Body of pancreas (tissue), 4 donors: Measurements from ENCODE around the gene PLXNB1. TPM values are rescaled to one million over a fixed set of nuclear protein-coding genes. Genes with fewer than 3 reads are reported as not detected.

Experiments used
- ATAC-seq: fragments of 150-250 bp; one replicate; pipeline ENCODE4 v1.9.1; 2016
- DNase-seq, 4 donors: peaks; one replicate each; pipeline ENCODE4 v3.0.0-alpha.2; 2019
- H3K27ac ChIP-seq, 4 donors: fragments of 200-600 bp; sonication (generic); 1 replicate in 3 of 4; 2 replicates in 1 of 4; pipeline versions ENCODE4 v1.5.1 to v1.6.1; 2016 to 2019; ENCODE audit warnings: mild to moderate bottlenecking in 1 of 4, mixed read lengths in 1 of 4, moderate library complexity in 1 of 4
- H3K27me3 ChIP-seq, 2 donors: fragments of 200-600 bp; sonication (generic); one replicate each; pipeline ENCODE4 v1.6.0; 2016; ENCODE audit warnings: mild to moderate bottlenecking in 1 of 2
- H3K36me3 ChIP-seq, 2 donors: fragments of 200-600 bp; sonication (generic); replicated peaks in 1 of 2; 2 replicates each; pipeline ENCODE4 v1.5.1; 2016; ENCODE audit warnings: low read depth in 2 of 2; ENCODE audit not compliant: insufficient read depth in 1 of 2
- H3K4me1 ChIP-seq: fragments of 200-600 bp; sonication (generic); one replicate; pipeline ENCODE4 v1.6.0; 2016
- H3K4me3 ChIP-seq, 2 donors: fragments of 200-600 bp; sonication (generic); 1 replicate in 1 of 2; 2 replicates in 1 of 2; pipeline ENCODE4 v1.5.1; 2016 to 2019
- H3K9me3 ChIP-seq, 3 donors: fragments of 200-600 bp; sonication (generic); 1 replicate in 2 of 3; 2 replicates in 1 of 3; pipeline ENCODE4 v1.5.1; 2016
- POLR2A ChIP-seq, 3 donors: fragments of 450-650 bp; IDR thresholded peaks; one replicate each; pipeline ENCODE4 v1.6.1; 2016; ENCODE audit warnings: antibody characterized with exemption in 3 of 3, mild to moderate bottlenecking in 2 of 3
- WGBS, 2 donors: methylation state at CpG; one replicate each; pipeline ENCODE4 v1.1.5; 2017; 5-methylcytosine and 5-hydroxymethylcytosine counted together
- intact Hi-C: fragments of 100-400 bp; cut with DNase I; formaldehyde crosslinking; loops from one replicate; pipeline ENCODE4 v1.15.1; 2023
- total RNA-seq, 2 donors: library from RNA; depleted of rRNA; stranded (reverse); fragments of >200 nt; gene quantifications; one replicate each; pipeline ENCODE4 v1.1.0, GENCODE V29; 2016
- TF ChIP-seq, protein P1 (sequence below), 7 experiments: fragments of 450-650 bp in 4 of 7; fragments of 200-600 bp in 3 of 7; sonication (generic) in 3 of 7; IDR thresholded peaks; one replicate each; pipeline ENCODE4 v1.5.1; 2016 to 2019; ENCODE audit warnings: antibody characterized with exemption in 7 of 7

The PLXNB1 gene
- total RNA-seq, 2 donors from 2014 or later, result 118 to 311 TPM

DNA sequence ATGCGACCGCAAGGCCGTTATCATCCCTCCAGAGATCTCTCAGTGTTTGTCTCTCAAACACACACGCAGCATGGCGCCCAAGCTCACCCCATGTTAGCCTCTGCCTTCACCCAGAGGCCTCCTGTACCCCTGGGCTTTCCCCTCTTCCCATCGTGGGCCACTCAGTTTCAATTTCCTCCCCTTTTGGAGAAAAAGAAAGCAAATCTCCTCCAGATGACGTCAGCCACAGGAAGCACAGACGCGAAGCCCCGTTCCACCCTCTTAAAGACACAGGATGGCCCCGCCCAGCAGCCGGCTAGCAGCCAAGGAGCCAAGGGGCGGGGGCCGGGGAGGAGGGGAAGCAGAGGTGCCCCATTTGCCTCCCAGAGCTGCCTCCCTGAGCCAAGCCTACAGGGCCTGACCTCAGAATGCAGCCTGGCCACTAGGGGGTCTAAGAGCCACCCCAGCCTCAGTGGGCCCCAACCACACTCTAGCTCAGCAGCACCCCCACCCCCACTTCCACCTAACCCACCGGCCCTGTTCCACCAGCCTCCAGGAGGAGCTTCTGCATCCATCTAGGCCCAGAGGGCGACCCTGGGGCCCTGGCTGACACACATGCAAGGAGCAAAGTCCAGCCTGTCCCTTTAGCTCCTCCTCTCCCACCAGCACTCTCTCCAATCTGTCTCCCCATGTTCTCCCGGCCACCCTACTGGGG is 43.2 kb upstream of the PLXNB1 start:
- no peaks in the 10 kb centered on the region for H3K27me3 ChIP-seq
- WGBS, 2 donors, result 2 to 3% methylated on average over 6 to 17 of the region's 17 CpGs
- H3K27ac ChIP-seq, result peak overlapping the region; percentile 93 to 98 (median 96)
- H3K36me3 ChIP-seq, result peaks cover 0 to 2% of the 10 kb centered on the region in 2 donors
- intact Hi-C loops, result no loop called here
- peak overlapping the region; percentile 42 to 79 for H3K4me3 ChIP-seq
- peaks cover 50% of the 10 kb centered on the region for H3K4me1 ChIP-seq
- ATAC-seq (peak; percentile 88), DNase-seq (peak; percentile 86 to 94 (median 92))
- peak; percentile 40 to 79 (median 78) for TF ChIP-seq POLR2A (IDR thresholded peaks at IDR 0.05)
- TF ChIP-seq, protein P1, sequence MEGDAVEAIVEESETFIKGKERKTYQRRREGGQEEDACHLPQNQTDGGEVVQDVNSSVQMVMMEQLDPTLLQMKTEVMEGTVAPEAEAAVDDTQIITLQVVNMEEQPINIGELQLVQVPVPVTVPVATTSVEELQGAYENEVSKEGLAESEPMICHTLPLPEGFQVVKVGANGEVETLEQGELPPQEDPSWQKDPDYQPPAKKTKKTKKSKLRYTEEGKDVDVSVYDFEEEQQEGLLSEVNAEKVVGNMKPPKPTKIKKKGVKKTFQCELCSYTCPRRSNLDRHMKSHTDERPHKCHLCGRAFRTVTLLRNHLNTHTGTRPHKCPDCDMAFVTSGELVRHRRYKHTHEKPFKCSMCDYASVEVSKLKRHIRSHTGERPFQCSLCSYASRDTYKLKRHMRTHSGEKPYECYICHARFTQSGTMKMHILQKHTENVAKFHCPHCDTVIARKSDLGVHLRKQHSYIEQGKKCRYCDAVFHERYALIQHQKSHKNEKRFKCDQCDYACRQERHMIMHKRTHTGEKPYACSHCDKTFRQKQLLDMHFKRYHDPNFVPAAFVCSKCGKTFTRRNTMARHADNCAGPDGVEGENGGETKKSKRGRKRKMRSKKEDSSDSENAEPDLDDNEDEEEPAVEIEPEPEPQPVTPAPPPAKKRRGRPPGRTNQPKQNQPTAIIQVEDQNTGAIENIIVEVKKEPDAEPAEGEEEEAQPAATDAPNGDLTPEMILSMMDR (IDR thresholded peaks at IDR 0.05), result peak in 6 of 7 experiments; percentile 23 to 57 (median 44)
- H3K9me3 ChIP-seq, result no peaks in the 10 kb centered on the region

DNA sequence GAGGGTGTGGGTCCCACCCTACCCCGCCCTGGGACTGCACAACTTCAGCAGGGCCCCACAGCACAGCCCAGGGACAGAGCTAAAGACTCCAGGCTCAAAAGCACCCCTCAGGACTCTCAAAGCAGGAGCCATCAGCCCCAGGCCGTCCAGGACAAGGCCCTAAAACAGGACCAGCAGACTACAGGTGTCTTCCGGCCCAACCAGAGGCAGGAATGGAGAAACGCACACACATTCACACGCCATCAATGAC is 42.7 kb upstream of the PLXNB1 start:
- WGBS, 2 donors, result 0 to 20% methylated on average over 1 to 5 of the region's 5 CpGs
- Histone ChIP-seq H3K4me1 (peaks cover 54% of the 10 kb centered on the region), H3K27ac (peak overlapping the region; percentile 93 to 98 (median 96)), H3K36me3 (peaks cover 0 to 2% of the 10 kb centered on the region in 2 donors), H3K9me3 (no peaks in the 10 kb centered on the region), H3K4me3 (peak overlapping the region; percentile 42 to 79), H3K27me3 (no peaks in the 10 kb centered on the region)
- intact Hi-C loops, result no loop called here
- ATAC-seq (peak; percentile 31), DNase-seq (no peak)
- TF ChIP-seq, protein P1 (IDR thresholded peaks at IDR 0.05), result no peak
- TF ChIP-seq POLR2A (IDR thresholded peaks at IDR 0.05), result no peak

DNA sequence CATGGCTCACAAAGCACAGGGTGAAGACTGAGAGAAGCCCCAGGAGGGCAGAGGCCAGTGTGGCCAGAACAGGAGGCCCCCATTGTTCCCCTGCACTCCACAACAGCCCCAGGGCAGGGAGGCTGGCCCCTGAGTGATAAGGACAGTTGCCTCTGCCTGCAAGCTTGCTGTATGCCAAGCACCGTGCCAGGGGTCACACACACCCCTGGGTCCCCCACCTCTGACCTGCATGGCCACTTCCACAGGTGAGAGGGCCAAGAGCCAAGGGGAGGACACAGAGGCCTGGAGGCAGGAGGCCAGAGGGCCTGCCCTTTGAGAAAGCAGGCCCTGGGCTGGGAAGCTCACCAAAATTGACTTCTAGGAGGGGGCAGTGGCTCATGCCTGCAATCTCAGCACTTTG is 40.4 kb upstream of the PLXNB1 start:
- no peak for ATAC-seq

DNA sequence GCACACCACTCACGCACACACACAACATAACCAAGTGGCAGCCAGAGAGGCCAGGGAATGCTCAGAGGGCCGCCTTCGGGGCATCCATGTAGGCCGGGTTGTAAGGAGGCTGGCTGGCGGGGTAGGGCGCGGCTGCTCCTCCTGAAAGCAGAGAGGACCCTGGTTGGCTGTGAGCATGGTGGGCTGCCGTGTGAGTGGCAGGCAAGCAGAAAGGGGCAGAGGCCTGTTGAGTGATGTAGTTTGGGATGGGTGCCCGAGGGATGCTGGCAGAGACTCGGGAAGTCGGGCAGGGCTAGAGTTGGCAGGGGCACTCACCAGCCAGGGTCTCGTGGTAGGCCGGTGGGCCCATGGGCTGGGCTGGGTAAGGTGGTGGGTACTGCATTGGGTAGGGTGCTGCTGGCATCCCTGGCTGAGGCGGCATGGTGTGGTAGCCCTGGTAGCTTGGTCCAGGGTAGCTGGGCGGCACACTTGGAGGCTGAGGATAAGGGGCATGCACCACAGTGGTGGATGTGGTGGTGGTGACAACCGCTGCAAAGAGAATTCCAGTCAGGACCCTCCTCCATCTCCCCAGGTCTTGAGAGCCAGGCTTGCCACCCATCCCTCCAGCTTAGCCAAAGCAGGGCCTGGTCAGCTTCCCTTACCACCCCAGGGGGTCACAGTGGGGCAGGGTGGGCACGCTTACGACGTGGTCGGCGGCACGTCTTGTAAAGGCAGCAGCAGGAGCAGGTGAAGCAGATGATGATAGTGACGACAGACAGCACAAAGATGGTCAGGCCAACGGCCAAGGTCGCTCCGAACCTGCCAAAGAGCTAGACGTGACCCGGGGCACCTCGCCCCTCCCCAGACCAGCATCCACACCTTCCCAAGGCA is 39.4 kb upstream of the PLXNB1 start:
- H3K4me3 ChIP-seq, result no peak overlapping the region
- TF ChIP-seq, protein P1 (IDR thresholded peaks at IDR 0.05), result no peak
- TF ChIP-seq POLR2A (IDR thresholded peaks at IDR 0.05), result no peak
- peaks cover 78% of the 10 kb centered on the region for H3K4me1 ChIP-seq
- no peaks in the 10 kb centered on the region for H3K9me3 ChIP-seq
- peaks cover 0 to 2% of the 10 kb centered on the region in 2 donors for H3K36me3 ChIP-seq
- no peak for ATAC-seq
- 78 to 80% methylated on average over 18 to 27 of the region's 29 CpGs for WGBS, 2 donors
- DNase-seq, result no peak
- H3K27ac ChIP-seq, result peak overlapping the region in 3 of 4 donors; percentile 21 to 100 (median 100)
- intact Hi-C loops, result no loop called here
- H3K27me3 ChIP-seq, result no peaks in the 10 kb centered on the region

More for the DNA sequence above, 40.4 kb upstream of the PLXNB1 start:
- Histone ChIP-seq H3K4me1 (peaks cover 73% of the 10 kb centered on the region), H3K4me3 (no peak overlapping the region), H3K27ac (peak overlapping the region in 2 of 4 donors; percentile 26 to 31), H3K36me3 (peaks cover 0 to 2% of the 10 kb centered on the region in 2 donors), H3K27me3 (no peaks in the 10 kb centered on the region), H3K9me3 (no peaks in the 10 kb centered on the region)
- TF ChIP-seq POLR2A (IDR thresholded peaks at IDR 0.05), result no peak
- TF ChIP-seq, protein P1 (IDR thresholded peaks at IDR 0.05), result no peak
- intact Hi-C loops, result no loop called here
- WGBS, 2 donors, result 30 to 47% methylated on average over 1 of the region's 1 CpG
- no peak for DNase-seq
